GM12891 (cell line): ENCODE results near the gene TTC27.
A peak's percentile ranks its signal among the peaks of the same experiment; 100 is the strongest.
"Not testable (repeated sequence)": the region's sequence is repeated elsewhere in the genome, so short reads cannot be mapped to it uniquely, and the experiment has no call there.

ENCODE experiments used
- DNase-seq: peaks from one replicate; pipeline ENCODE4 v3.0.0; 2011; ENCODE audit warnings: low spot score; ENCODE audit not compliant: insufficient read length
- FAIRE-seq: peaks from 2 replicates; lab custom pipeline; 2011; peaks lifted over from hg19 to GRCh38; lab: Jason Lieb, UNC
- PAX5 ChIP-seq: IDR thresholded peaks from 2 replicates; pipeline ENCODE4 v1.6.1; 2011; ENCODE audit warnings: low read length, moderate library complexity, mild to moderate bottlenecking; ENCODE audit not compliant: insufficient read depth, severe bottlenecking
- POLR2A ChIP-seq: IDR thresholded peaks from 2 replicates; pipeline ENCODE4 v1.6.1; 2011; ENCODE audit warnings: low read depth, low read length, control low read depth
- POLR2AphosphoS5 ChIP-seq: IDR thresholded peaks from 2 replicates; pipeline ENCODE4 v1.6.1; 2011; ENCODE audit warnings: low read depth, low read length, control low read depth
- POU2F2 ChIP-seq: IDR thresholded peaks from 2 replicates; pipeline ENCODE4 v1.6.1; 2011; ENCODE audit warnings: low read depth, mild to moderate bottlenecking, control low read depth, low read length, moderate library complexity
- SPI1 ChIP-seq: IDR thresholded peaks from 2 replicates; pipeline ENCODE4 v1.6.1; 2011; ENCODE audit warnings: low read depth, low read length, control low read depth
- TAF1 ChIP-seq: IDR thresholded peaks from 2 replicates; pipeline ENCODE4 v1.6.1; 2011; ENCODE audit warnings: low read depth, low read length, control low read depth

Gene TTC27

GRCh38 chr2:32852856-32853255 is 225.0 kb downstream of the TTC27 start:
- DNase-seq (no peak), FAIRE-seq (no peak)
- TF ChIP-seq PAX5 (no peak), SPI1 (no peak), TAF1 (no peak)

GRCh38 chr2:32856891-32857290 is 229.0 kb downstream of the TTC27 start:
- FAIRE-seq (no peak), DNase-seq (no peak)
- TF ChIP-seq POLR2A, result no peak
- TF ChIP-seq TAF1, result no peak
- no peak for TF ChIP-seq POU2F2
- no peak for TF ChIP-seq SPI1
- TF ChIP-seq PAX5, result no peak
- no peak for TF ChIP-seq POLR2AphosphoS5

GRCh38 chr2:32858713-32859112 is 230.9 kb downstream of the TTC27 start:
- DNase-seq (no peak), FAIRE-seq (no peak)
- no peak for TF ChIP-seq POU2F2
- TF ChIP-seq TAF1, result no peak
- no peak for TF ChIP-seq POLR2AphosphoS5
- TF ChIP-seq PAX5, result no peak
- no peak for TF ChIP-seq SPI1
- TF ChIP-seq POLR2A, result no peak

- no peak for DNase-seq
- FAIRE-seq, result no peak
- TF ChIP-seq TAF1 (no peak), POLR2A (no peak), SPI1 (no peak), POLR2AphosphoS5 (no peak), PAX5 (no peak), POU2F2 (no peak)
Observed at GRCh38 chr2:32860385-32860784, 232.5 kb downstream of the TTC27 start.

DNA sequence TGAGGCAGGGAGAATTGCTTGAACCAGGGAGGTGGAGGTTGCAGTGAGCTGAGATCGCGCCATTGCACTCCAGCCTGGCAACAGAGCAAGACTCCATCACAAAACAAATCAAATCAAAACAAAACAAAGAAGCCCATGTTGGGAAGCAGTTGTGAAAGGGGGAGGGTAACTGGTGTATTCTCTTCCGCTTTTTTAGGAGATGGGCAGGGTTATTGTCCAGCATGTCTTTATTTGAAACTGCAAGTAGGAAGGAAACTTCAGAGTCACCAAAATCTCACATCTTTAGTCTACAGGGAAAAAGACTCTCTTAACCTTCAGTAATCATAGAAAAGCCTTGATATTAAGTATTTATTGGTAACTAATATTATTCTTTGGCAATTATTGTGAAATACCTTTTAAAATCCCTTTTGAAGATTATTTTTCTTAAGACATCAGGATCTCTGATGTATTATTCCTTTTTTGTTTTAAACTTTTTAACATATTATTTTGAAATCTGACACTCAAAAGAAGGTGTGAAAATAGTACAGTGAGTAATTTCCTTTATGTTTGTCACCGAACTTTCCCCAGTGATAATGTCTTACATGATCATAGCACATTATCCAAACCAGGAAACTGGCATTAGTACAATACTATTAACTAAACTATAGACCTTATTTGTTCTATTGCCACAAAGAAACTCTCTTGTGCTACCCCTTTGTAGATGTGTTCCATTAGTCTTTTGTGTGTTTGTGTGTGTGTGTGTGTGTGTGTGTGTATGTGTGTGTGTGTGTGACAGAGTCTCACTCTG is 234.6 kb downstream of the TTC27 start:
- no peak for DNase-seq

DNA sequence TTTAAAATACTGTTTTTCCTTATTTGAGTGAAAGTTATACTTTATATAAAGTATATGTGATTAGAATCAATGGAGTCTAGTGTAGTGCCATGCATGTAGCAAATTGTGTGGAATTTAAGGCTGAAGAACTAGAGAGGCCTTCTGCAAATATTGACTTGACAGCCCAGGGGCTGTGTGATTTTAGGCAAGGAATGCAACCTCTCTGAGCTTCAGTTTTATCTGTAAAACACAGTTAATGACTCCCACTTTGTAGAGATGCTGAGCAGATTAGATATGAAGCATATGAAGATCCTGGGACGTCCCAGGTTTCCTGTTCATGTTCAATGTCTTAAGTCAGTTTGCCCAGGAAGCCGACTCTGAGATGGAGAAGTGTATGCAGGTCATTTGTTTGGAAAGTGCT is 235.5 kb downstream of the TTC27 start:
- no peak for TF ChIP-seq PAX5
- no peak for TF ChIP-seq POLR2A
- no peak for TF ChIP-seq TAF1
- TF ChIP-seq SPI1, result no peak
- TF ChIP-seq POU2F2, result no peak
- no peak for TF ChIP-seq POLR2AphosphoS5
- no peak for FAIRE-seq
- DNase-seq, result no peak

More for the DNA sequence above, 234.6 kb downstream of the TTC27 start:
- TF ChIP-seq POLR2A (no peak), POLR2AphosphoS5 (no peak), TAF1 (no peak), PAX5 (no peak), SPI1 (no peak), POU2F2 (no peak)
- no peak for FAIRE-seq

- DNase-seq (no peak), FAIRE-seq (no peak)
- TF ChIP-seq POLR2AphosphoS5, result no peak
- no peak for TF ChIP-seq SPI1
- no peak for TF ChIP-seq PAX5
- TF ChIP-seq POU2F2, result no peak
- no peak for TF ChIP-seq TAF1
- TF ChIP-seq POLR2A, result no peak
Observed at GRCh38 chr2:32863803-32864202, 236.0 kb downstream of the TTC27 start.

- DNase-seq, result no peak
- FAIRE-seq, result no peak
- TF ChIP-seq POLR2AphosphoS5, result no peak
Observed at GRCh38 chr2:32864334-32865111, 236.7 kb downstream of the TTC27 start.

GRCh38 chr2:32865399-32866068 is 237.7 kb downstream of the TTC27 start:
- TF ChIP-seq POLR2A, result no peak
- no peak for TF ChIP-seq POU2F2
- no peak for TF ChIP-seq SPI1
- TF ChIP-seq POLR2AphosphoS5, result no peak
- no peak for TF ChIP-seq TAF1
- no peak for TF ChIP-seq PAX5
- DNase-seq, result no peak
- FAIRE-seq, result peak; percentile 20

DNA sequence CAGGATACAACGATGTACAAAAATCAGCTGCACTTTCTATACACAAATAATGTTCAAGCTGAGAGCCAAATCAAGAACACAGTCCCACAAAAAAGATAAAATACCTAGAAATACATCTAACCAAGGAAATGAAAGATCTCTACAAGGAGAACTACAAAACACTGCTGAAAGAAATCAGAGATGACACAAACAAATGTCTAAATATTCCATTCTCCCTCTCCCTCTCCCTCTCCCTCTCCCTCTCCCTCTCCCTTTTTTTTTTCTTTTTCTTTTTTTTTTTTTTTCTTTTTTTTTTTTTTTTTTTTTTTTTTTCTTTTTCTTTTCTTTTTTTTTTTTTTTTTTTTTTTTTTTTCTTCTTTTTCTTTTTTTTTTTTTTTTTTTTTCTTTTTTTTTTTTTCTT is 238.6 kb downstream of the TTC27 start:
- not testable (repeated sequence) for FAIRE-seq, DNase-seq
